HG02763 (cell line): ENCODE measurements around the gene TRH.
"Not testable (repeated sequence)": the region's sequence is repeated elsewhere in the genome, so short reads cannot be mapped to it uniquely, and the experiment has no call there.

Source experiments
- ATAC-seq: cut with Tn5 transposase; IDR thresholded peaks from one replicate; pipeline ENCODE4 v1.9.1; 2021; ENCODE audit warnings: mild to moderate bottlenecking, moderate library complexity; ENCODE audit not compliant: unreplicated experiment

Gene TRH

DNA sequence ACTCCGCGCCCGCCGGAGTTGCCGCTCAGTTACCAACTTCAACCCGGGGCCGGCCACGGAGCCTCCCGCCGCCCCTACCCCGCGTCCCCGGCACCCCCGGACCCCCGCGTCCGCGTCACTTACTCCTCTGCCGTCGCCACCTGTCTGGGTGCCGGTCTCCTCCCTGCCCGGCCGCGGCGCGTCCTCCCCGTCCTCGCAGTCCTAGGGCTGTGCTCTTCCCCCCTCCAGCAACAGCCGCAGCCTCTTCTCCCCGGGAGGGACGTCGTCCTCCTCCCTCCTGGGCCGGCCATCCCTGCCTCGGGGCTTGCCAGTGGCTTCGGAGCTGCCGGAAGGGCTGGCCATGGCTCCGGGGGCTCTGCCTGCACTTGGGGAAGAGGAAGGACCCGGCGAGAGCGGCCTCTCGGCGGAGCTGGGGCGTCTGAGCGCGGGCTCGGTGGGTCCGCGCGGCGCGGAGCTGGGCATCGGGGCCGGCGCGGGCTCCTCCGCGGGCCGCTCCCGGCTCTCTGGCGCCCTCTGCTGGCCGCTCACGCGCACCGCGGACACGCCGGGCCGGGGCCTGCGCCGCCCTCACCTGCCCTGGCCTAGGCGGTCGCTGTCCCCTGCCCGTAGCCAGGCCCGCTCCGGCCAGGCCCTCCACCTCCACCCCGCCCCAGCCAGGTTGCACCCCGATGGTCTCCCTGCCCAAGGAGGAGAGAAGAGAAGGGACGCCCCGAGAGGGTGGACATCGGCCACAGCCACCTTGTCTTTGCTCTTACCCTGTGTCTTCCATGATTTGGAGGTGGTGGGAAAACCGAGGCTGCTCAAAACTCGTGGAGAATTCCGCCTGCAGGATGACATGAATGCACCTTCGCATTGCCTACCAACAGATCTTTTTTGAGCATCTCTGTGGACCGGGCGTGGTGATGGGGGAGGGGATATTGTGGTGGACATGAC is 28.4 kb downstream of the TRH start:
- ATAC-seq, result not testable (repeated sequence)

DNA sequence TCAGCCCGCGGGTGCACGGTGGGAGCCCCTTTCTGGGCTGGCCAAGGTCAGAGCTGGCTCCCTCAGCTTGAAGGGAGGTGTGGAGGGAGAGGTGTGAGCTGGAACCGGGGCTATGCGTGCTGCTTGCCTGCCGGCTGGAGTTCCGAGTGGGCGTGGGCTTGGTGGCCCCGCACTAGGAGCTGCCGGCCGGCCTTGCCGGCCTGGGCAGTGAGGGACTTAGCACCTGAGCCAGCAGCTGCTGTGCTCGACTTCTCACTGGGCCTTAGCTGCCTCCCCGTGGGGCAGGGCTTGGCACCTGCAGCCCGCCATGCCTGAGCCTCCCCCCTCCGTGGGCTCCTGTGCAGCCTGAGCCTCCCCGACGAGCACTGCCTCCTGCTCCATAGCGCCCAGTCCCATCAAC is 36.0 kb downstream of the TRH start:
- no peak for ATAC-seq

- ATAC-seq, result not testable (repeated sequence)
These were observed 37.6 kb downstream of the TRH start for GRCh38 chr3:130012108-130012507.

DNA sequence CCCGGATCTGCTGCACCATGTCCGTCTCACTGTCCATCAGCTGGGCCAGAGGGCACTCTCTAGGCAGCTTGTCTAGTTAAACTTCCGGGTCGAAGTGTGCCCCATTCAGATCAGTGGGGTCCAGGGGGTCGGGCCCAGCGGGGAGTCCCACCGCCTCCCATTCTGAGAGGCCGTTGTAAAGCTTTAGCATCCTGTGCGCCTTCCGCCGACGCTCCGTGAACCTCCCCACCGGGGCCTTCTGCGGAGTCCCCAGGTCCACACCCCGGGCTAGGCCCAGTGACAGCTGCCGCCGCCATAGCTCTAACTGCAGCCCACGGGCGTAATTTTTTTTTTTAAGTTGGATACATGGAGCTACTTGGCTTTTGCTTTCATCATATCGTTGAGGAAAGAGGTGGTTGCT is 38.7 kb downstream of the TRH start:
- ATAC-seq, result not testable (repeated sequence)

DNA sequence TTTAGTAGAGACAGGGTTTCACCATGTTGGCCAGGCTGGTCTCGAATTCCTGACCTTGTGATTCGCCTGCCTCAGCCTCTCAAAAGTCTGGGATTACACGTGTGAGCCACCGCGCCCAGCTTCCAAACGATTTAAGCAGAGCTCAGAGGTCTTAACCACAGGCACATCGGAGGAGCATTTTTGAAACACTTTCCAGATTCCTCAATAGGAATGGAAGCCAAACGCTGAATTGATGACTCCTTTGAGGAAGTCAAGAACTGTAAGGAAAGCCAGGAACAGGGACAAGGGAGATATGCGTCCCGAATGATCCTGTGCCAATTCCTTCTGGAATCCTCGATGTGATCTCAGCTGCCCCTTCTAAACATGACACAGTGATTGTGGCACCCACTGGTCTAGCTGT is 40.0 kb downstream of the TRH start:
- ATAC-seq, result no peak

DNA sequence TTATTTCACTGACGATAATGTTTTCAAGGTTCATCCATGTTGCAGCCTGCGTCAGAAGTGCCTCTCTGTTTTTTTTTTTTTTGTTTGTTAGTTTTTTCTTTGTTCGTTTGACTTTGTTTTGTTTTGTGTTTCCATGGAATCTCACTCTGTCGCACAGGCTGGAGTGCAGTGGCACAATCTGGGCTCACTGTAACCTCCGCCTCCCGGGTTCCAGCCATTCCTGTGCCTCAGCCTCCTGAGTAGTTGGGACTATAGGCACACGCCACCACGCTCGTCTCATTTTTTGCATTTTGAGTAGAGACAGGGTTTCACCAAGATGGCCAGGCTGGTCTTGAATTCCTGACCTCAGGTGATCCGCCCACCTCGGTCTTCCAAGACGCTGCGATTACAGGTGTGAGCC is 43.1 kb downstream of the TRH start:
- ATAC-seq, result not testable (repeated sequence)

GRCh38 chr3:130026146-130026829 is 51.8 kb downstream of the TRH start:
- not testable (repeated sequence) for ATAC-seq

DNA sequence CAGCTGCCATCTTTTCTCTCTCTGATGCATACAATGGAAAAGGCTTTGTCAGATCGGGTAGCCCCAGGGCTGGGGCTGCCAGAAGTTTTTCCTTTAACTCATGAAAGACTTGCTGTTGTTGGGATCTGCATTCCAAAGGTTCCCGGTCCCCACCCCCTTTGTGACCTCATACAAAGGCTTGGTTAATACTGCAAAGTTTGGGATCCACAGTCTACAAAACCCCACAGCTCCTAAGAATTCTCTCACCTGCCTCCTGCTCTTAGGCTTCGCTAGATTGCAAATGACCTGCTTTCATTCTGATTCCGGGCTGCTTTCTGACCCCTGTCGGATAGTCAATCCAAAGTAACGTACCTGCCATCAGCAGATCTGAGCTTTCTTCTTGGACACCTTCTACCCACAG is 52.9 kb downstream of the TRH start:
- ATAC-seq, result not testable (repeated sequence)
